Adipocyte (in vitro differentiated cells): ENCODE results near the gene NRDE2.
A peak's percentile ranks its signal among the peaks of the same experiment; 100 is the strongest.

Experiments
- DNase-seq: peaks from one replicate; pipeline ENCODE4 v3.0.0-alpha.2; 2015; ENCODE audit warnings: low read depth
- H3K27me3 ChIP-seq: replicated peaks from 2 replicates; pipeline ENCODE4 v1.7.0; 2013; ENCODE audit warnings: mild to moderate bottlenecking, low read length, moderate library complexity; ENCODE audit not compliant: control insufficient read depth, insufficient read depth
- H3K36me3 ChIP-seq: 2 replicates; pipeline ENCODE4 v1.7.0; 2013; ENCODE audit warnings: low read length, mild to moderate bottlenecking, moderate library complexity; ENCODE audit not compliant: control insufficient read depth, insufficient read depth, severe bottlenecking
- H3K4me1 ChIP-seq: 2 replicates; pipeline ENCODE4 v1.7.0; 2013; ENCODE audit warnings: mild to moderate bottlenecking, low read length, moderate library complexity; ENCODE audit not compliant: control insufficient read depth, insufficient read depth
- H3K4me3 ChIP-seq: 2 replicates; pipeline ENCODE4 v1.7.0; 2013; ENCODE audit warnings: mild to moderate bottlenecking, low read length, moderate library complexity
- H3K9ac ChIP-seq: 2 replicates; pipeline ENCODE4 v1.7.0; 2013; ENCODE audit warnings: mild to moderate bottlenecking, low read length, moderate library complexity
- H3K9me3 ChIP-seq: 2 replicates; pipeline ENCODE4 v1.7.0; 2013; ENCODE audit warnings: mild to moderate bottlenecking, low read length, moderate library complexity; ENCODE audit not compliant: control insufficient read depth

The NRDE2 gene

GRCh38 chr14:90308561-90308960, 23.2 kb downstream of the NRDE2 start:
- Histone ChIP-seq H3K9me3 (no peaks in the 10 kb centered on the region), H3K4me1 (no peaks in the 10 kb centered on the region), H3K4me3 (no peak overlapping the region), H3K27me3 (no peaks in the 10 kb centered on the region), H3K36me3 (peaks cover 60% of the 10 kb centered on the region), H3K9ac (no peak overlapping the region)
- no peak for DNase-seq

GRCh38 chr14:90305176-90305601, 26.6 kb downstream of the NRDE2 start:
- H3K4me1 ChIP-seq: peaks cover 4% of the 10 kb centered on the region
- H3K9ac ChIP-seq: no peak overlapping the region
- H3K9me3 ChIP-seq: no peaks in the 10 kb centered on the region
- no peak overlapping the region for H3K4me3 ChIP-seq
- no peak for DNase-seq
- H3K27me3 ChIP-seq: no peaks in the 10 kb centered on the region
- H3K36me3 ChIP-seq: peaks cover 50% of the 10 kb centered on the region

GRCh38 chr14:90304502-90304901, 27.2 kb downstream of the NRDE2 start:
- no peak for DNase-seq
- no peaks in the 10 kb centered on the region for H3K27me3 ChIP-seq
- H3K4me1 ChIP-seq: peaks cover 4% of the 10 kb centered on the region
- no peaks in the 10 kb centered on the region for H3K9me3 ChIP-seq
- peaks cover 47% of the 10 kb centered on the region for H3K36me3 ChIP-seq
- H3K9ac ChIP-seq: no peak overlapping the region
- no peak overlapping the region for H3K4me3 ChIP-seq

- no peaks in the 10 kb centered on the region for H3K27me3 ChIP-seq
- H3K4me1 ChIP-seq: peaks cover 4% of the 10 kb centered on the region
- peaks cover 43% of the 10 kb centered on the region for H3K36me3 ChIP-seq
- H3K9me3 ChIP-seq: no peaks in the 10 kb centered on the region
- no peak overlapping the region for H3K9ac ChIP-seq
- no peak for DNase-seq
- no peak overlapping the region for H3K4me3 ChIP-seq
These were observed 28.3 kb downstream of the NRDE2 start for GRCh38 chr14:90303473-90303872.

- Histone ChIP-seq H3K9me3 (no peaks in the 10 kb centered on the region), H3K9ac (no peak overlapping the region), H3K4me1 (peaks cover 4% of the 10 kb centered on the region), H3K27me3 (no peaks in the 10 kb centered on the region), H3K4me3 (no peak overlapping the region), H3K36me3 (peaks cover 41% of the 10 kb centered on the region)
- no peak for DNase-seq
These were observed 29.0 kb downstream of the NRDE2 start for GRCh38 chr14:90302529-90303303.

GRCh38 chr14:90301668-90302090, 30.1 kb downstream of the NRDE2 start:
- Histone ChIP-seq H3K4me3 (no peak overlapping the region), H3K36me3 (peaks cover 38% of the 10 kb centered on the region), H3K9ac (no peak overlapping the region), H3K27me3 (no peaks in the 10 kb centered on the region), H3K4me1 (peaks cover 4% of the 10 kb centered on the region), H3K9me3 (no peaks in the 10 kb centered on the region)
- peak; percentile 77 for DNase-seq

GRCh38 chr14:90301122-90301521, 30.6 kb downstream of the NRDE2 start:
- Histone ChIP-seq H3K9me3 (no peaks in the 10 kb centered on the region), H3K4me1 (peaks cover 4% of the 10 kb centered on the region), H3K9ac (no peak overlapping the region), H3K36me3 (peaks cover 43% of the 10 kb centered on the region), H3K4me3 (no peak overlapping the region), H3K27me3 (no peaks in the 10 kb centered on the region)
- no peak for DNase-seq

- DNase-seq: peak; percentile 44
- Histone ChIP-seq H3K36me3 (peaks cover 46% of the 10 kb centered on the region), H3K9ac (no peak overlapping the region), H3K9me3 (no peaks in the 10 kb centered on the region), H3K4me3 (no peak overlapping the region), H3K27me3 (no peaks in the 10 kb centered on the region), H3K4me1 (peaks cover 4% of the 10 kb centered on the region)
These were observed 31.1 kb downstream of the NRDE2 start for GRCh38 chr14:90300611-90301047.

- Histone ChIP-seq H3K36me3 (peaks cover 40% of the 10 kb centered on the region), H3K9ac (no peak overlapping the region), H3K4me1 (peaks cover 4% of the 10 kb centered on the region), H3K4me3 (no peak overlapping the region), H3K27me3 (no peaks in the 10 kb centered on the region), H3K9me3 (no peaks in the 10 kb centered on the region)
- no peak for DNase-seq
These were observed 32.3 kb downstream of the NRDE2 start for GRCh38 chr14:90299408-90299807.

- Histone ChIP-seq H3K9me3 (no peaks in the 10 kb centered on the region), H3K9ac (no peak overlapping the region), H3K36me3 (peaks cover 33% of the 10 kb centered on the region), H3K27me3 (no peaks in the 10 kb centered on the region), H3K4me1 (peaks cover 4% of the 10 kb centered on the region), H3K4me3 (no peak overlapping the region)
- DNase-seq: no peak
These were observed 33.7 kb downstream of the NRDE2 start for GRCh38 chr14:90297876-90298629.

- Histone ChIP-seq H3K9me3 (no peaks in the 10 kb centered on the region), H3K4me3 (no peak overlapping the region), H3K9ac (no peak overlapping the region), H3K27me3 (no peaks in the 10 kb centered on the region), H3K4me1 (peaks cover 4% of the 10 kb centered on the region), H3K36me3 (peaks cover 39% of the 10 kb centered on the region)
- no peak for DNase-seq
These were observed 35.1 kb downstream of the NRDE2 start for GRCh38 chr14:90296641-90297040.
